Measurements from ENCODE around the gene ADAMTSL5.
A peak's percentile ranks its signal among the peaks of the same experiment; 100 is the strongest.
"Not testable (repeated sequence)": the region's sequence is repeated elsewhere in the genome, so short reads cannot be mapped to it uniquely, and the experiment has no call there.

The ADAMTSL5 gene

GRCh38 chr19:1524287-1524971, 11.6 kb upstream of the ADAMTSL5 start:
- Mint-ChIP-seq H3K27me3 (peaks cover 47% of the 10 kb centered on the region), H3K27ac (no peak overlapping the region), H3K36me3 (ENCODE audit: low read depth) (no peaks in the 10 kb centered on the region), H3K9me3 (no peaks in the 10 kb centered on the region), H3K4me3 (no peak overlapping the region), H3K4me1 (ENCODE audit: low read depth) (peaks cover 7% of the 10 kb centered on the region)
- DNase-seq, result no peak

GRCh38 chr19:1523412-1524286, 10.8 kb upstream of the ADAMTSL5 start, which contains the start of gene PLK5:
TSS of gene PLK5 (plus strand) at chr19:1524077. CDS start at chr19:1526997, 2,920 bp downstream.
- H3K4me1 Mint-ChIP-seq (ENCODE audit: low read depth), result peaks cover 7% of the 10 kb centered on the region
- H3K36me3 Mint-ChIP-seq (ENCODE audit: low read depth), result no peaks in the 10 kb centered on the region
- H3K4me3 Mint-ChIP-seq, result no peak within 1 kb of the TSS
- H3K27me3 Mint-ChIP-seq, result peaks cover 47% of the 10 kb centered on the region
- no peaks in the 10 kb centered on the region for H3K9me3 Mint-ChIP-seq
- H3K27ac Mint-ChIP-seq, result no peak within 1 kb of the TSS
- DNase-seq, result no peak

GRCh38 chr19:1522838-1523237, 10.0 kb upstream of the ADAMTSL5 start:
- Mint-ChIP-seq H3K27me3 (peaks cover 47% of the 10 kb centered on the region), H3K27ac (no peak overlapping the region), H3K36me3 (ENCODE audit: low read depth) (no peaks in the 10 kb centered on the region), H3K9me3 (no peaks in the 10 kb centered on the region), H3K4me1 (ENCODE audit: low read depth) (peaks cover 7% of the 10 kb centered on the region), H3K4me3 (no peak overlapping the region)
- no peak for DNase-seq

GRCh38 chr19:1522061-1522460, 9.2 kb upstream of the ADAMTSL5 start:
- Mint-ChIP-seq H3K36me3 (ENCODE audit: low read depth) (no peaks in the 10 kb centered on the region), H3K4me1 (ENCODE audit: low read depth) (peaks cover 7% of the 10 kb centered on the region), H3K9me3 (no peaks in the 10 kb centered on the region), H3K4me3 (no peak overlapping the region), H3K27ac (no peak overlapping the region), H3K27me3 (peaks cover 42% of the 10 kb centered on the region)
- DNase-seq, result no peak

GRCh38 chr19:1521636-1522035, 8.8 kb upstream of the ADAMTSL5 start:
- Mint-ChIP-seq H3K4me3 (no peak overlapping the region), H3K4me1 (ENCODE audit: low read depth) (peaks cover 7% of the 10 kb centered on the region), H3K27ac (no peak overlapping the region), H3K27me3 (peaks cover 38% of the 10 kb centered on the region), H3K36me3 (ENCODE audit: low read depth) (no peaks in the 10 kb centered on the region), H3K9me3 (no peaks in the 10 kb centered on the region)
- DNase-seq, result no peak

GRCh38 chr19:1520203-1520780, 7.5 kb upstream of the ADAMTSL5 start:
- no peaks in the 10 kb centered on the region for H3K36me3 Mint-ChIP-seq (ENCODE audit: low read depth)
- DNase-seq, result no peak
- H3K4me3 Mint-ChIP-seq, result no peak overlapping the region
- H3K27ac Mint-ChIP-seq, result no peak overlapping the region
- no peaks in the 10 kb centered on the region for H3K9me3 Mint-ChIP-seq
- peaks cover 7% of the 10 kb centered on the region for H3K4me1 Mint-ChIP-seq (ENCODE audit: low read depth)
- peaks cover 26% of the 10 kb centered on the region for H3K27me3 Mint-ChIP-seq

- not testable (repeated sequence) for H3K4me1 Mint-ChIP-seq (ENCODE audit: low read depth); DNase-seq; H3K27ac Mint-ChIP-seq; H3K36me3 Mint-ChIP-seq (ENCODE audit: low read depth); H3K4me3 Mint-ChIP-seq; H3K9me3 Mint-ChIP-seq
- H3K27me3 Mint-ChIP-seq, result peaks cover 21% of the 10 kb centered on the region
These were observed 7.0 kb upstream of the ADAMTSL5 start for GRCh38 chr19:1519802-1520201.

GRCh38 chr19:1518471-1518870, 5.7 kb upstream of the ADAMTSL5 start:
- Mint-ChIP-seq H3K36me3 (ENCODE audit: low read depth) (no peaks in the 10 kb centered on the region), H3K27ac (no peak overlapping the region), H3K4me3 (no peak overlapping the region), H3K27me3 (peaks cover 16% of the 10 kb centered on the region), H3K4me1 (ENCODE audit: low read depth) (no peaks in the 10 kb centered on the region), H3K9me3 (no peaks in the 10 kb centered on the region)
- DNase-seq, result no peak

- no peak for DNase-seq
- H3K27ac Mint-ChIP-seq, result no peak overlapping the region
- H3K4me3 Mint-ChIP-seq, result no peak overlapping the region
- H3K4me1 Mint-ChIP-seq (ENCODE audit: low read depth), result peaks cover 7% of the 10 kb centered on the region
- peaks cover 3% of the 10 kb centered on the region for H3K27me3 Mint-ChIP-seq
- no peaks in the 10 kb centered on the region for H3K36me3 Mint-ChIP-seq (ENCODE audit: low read depth)
- no peaks in the 10 kb centered on the region for H3K9me3 Mint-ChIP-seq
These were observed 3.6 kb upstream of the ADAMTSL5 start for GRCh38 chr19:1516395-1516753.

- Mint-ChIP-seq H3K27me3 (peaks cover 3% of the 10 kb centered on the region), H3K4me1 (ENCODE audit: low read depth) (peaks cover 10% of the 10 kb centered on the region), H3K36me3 (ENCODE audit: low read depth) (no peaks in the 10 kb centered on the region), H3K4me3 (no peak overlapping the region), H3K9me3 (no peaks in the 10 kb centered on the region), H3K27ac (no peak overlapping the region)
- no peak for DNase-seq
These were observed 2.3 kb upstream of the ADAMTSL5 start for GRCh38 chr19:1514986-1515721.

GRCh38 chr19:1514295-1514661, 1.5 kb upstream of the ADAMTSL5 start:
- peaks cover 16% of the 10 kb centered on the region for H3K4me1 Mint-ChIP-seq (ENCODE audit: low read depth)
- H3K36me3 Mint-ChIP-seq (ENCODE audit: low read depth), result peaks cover 2% of the 10 kb centered on the region
- H3K27me3 Mint-ChIP-seq, result peaks cover 3% of the 10 kb centered on the region
- H3K9me3 Mint-ChIP-seq, result no peaks in the 10 kb centered on the region
- no peak overlapping the region for H3K4me3 Mint-ChIP-seq
- H3K27ac Mint-ChIP-seq, result no peak overlapping the region
- DNase-seq, result no peak

GRCh38 chr19:1513499-1514294, 878 bp upstream of the ADAMTSL5 start:
- no peak overlapping the region for H3K27ac Mint-ChIP-seq
- H3K36me3 Mint-ChIP-seq (ENCODE audit: low read depth), result peaks cover 2% of the 10 kb centered on the region

GRCh38 chr19:1511318-1512317, 1.2 kb downstream of the ADAMTSL5 start:
- Mint-ChIP-seq H3K27ac (no peak overlapping the region), H3K27me3 (peaks cover 3% of the 10 kb centered on the region), H3K4me1 (ENCODE audit: low read depth) (peaks cover 23% of the 10 kb centered on the region)

More at GRCh38 chr19:1513499-1514294, 878 bp upstream of the ADAMTSL5 start:
- Mint-ChIP-seq H3K27me3 (peaks cover 3% of the 10 kb centered on the region), H3K9me3 (no peaks in the 10 kb centered on the region), H3K4me1 (ENCODE audit: low read depth) (peaks cover 16% of the 10 kb centered on the region), H3K4me3 (peak overlapping the region; percentile 12)
- peak; percentile 77 for DNase-seq

More at GRCh38 chr19:1511318-1512317, 1.2 kb downstream of the ADAMTSL5 start:
- no peaks in the 10 kb centered on the region for H3K9me3 Mint-ChIP-seq
- no peak for DNase-seq
- H3K36me3 Mint-ChIP-seq (ENCODE audit: low read depth), result peaks cover 2% of the 10 kb centered on the region
- peak overlapping the region; percentile 77 for H3K4me3 Mint-ChIP-seq
